GM23338 (cell line): ENCODE measurements around the gene ST6GALNAC3. TPM values are rescaled to one million over a fixed set of nuclear protein-coding genes. Genes with fewer than 3 reads are reported as not detected.

Source experiments
- ATAC-seq: fragments of 200-7000 bp; cut with Tn5 transposase; 3 replicates; pipeline ENCODE4 v1.9.1; 2020
- DNase-seq: peaks from one replicate; pipeline ENCODE4 v3.0.0-alpha.2; 2015; ENCODE audit warnings: low spot score
- H2AFZ ChIP-seq: fragments of 200-600 bp; sonication (generic); 2 replicates; pipeline ENCODE4 v1.8.0; 2016; ENCODE audit warnings: antibody characterized with exemption, mild to moderate bottlenecking, moderate library complexity
- H3F3A ChIP-seq: fragments of 200-600 bp; sonication (generic); replicated peaks from 2 replicates; pipeline ENCODE4 v1.8.0; 2017; ENCODE audit warnings: antibody characterized with exemption, mixed run types, low read depth
- H3K27ac ChIP-seq: fragments of 200-600 bp; sonication (generic); 2 replicates; pipeline ENCODE4 v1.6.1; 2016; ENCODE audit warnings: low read depth
- H3K27me3 ChIP-seq: fragments of 200-600 bp; sonication (generic); 2 replicates; pipeline ENCODE4 v1.8.0; 2016; ENCODE audit warnings: mild to moderate bottlenecking, mixed run types, moderate library complexity; ENCODE audit not compliant: insufficient read depth
- H3K36me3 ChIP-seq: fragments of 200-600 bp; sonication (generic); 2 replicates; pipeline ENCODE4 v1.8.0; 2016; ENCODE audit warnings: mild to moderate bottlenecking; ENCODE audit not compliant: insufficient read depth
- H3K4me1 ChIP-seq: fragments of 200-600 bp; sonication (generic); 2 replicates; pipeline ENCODE4 v1.8.0; 2016; ENCODE audit warnings: mild to moderate bottlenecking, moderate library complexity; ENCODE audit not compliant: insufficient read depth
- H3K4me2 ChIP-seq: fragments of 200-600 bp; sonication (generic); 2 replicates; pipeline ENCODE4 v1.7.1; 2017; ENCODE audit warnings: mixed run types
- H3K4me3 ChIP-seq: fragments of 200-600 bp; sonication (generic); 2 replicates; pipeline ENCODE4 v1.6.1; 2016; ENCODE audit warnings: mixed run types
- H3K79me2 ChIP-seq: fragments of 200-600 bp; sonication (generic); replicated peaks from 2 replicates; pipeline ENCODE4 v1.8.0; 2017; ENCODE audit warnings: mild to moderate bottlenecking; ENCODE audit not compliant: insufficient read depth
- H3K9me2 ChIP-seq: fragments of 200-600 bp; sonication (generic); 2 replicates; pipeline ENCODE4 v1.8.0; 2017; ENCODE audit not compliant: insufficient read depth
- H4K20me1 ChIP-seq: fragments of 200-600 bp; sonication (generic); replicated peaks from 2 replicates; pipeline ENCODE4 v1.8.0; 2017; ENCODE audit warnings: mild to moderate bottlenecking; ENCODE audit not compliant: insufficient read depth
- H3K27ac Mint-ChIP-seq: 2 replicates; pipeline ENCODE4 v1.8.0; 2020; ENCODE audit warnings: inconsistent platforms, mild to moderate bottlenecking, moderate library complexity, mixed read lengths
- H3K27me3 Mint-ChIP-seq: 3 replicates; pipeline ENCODE4 v1.8.0; 2022; ENCODE audit warnings: low read depth, mild to moderate bottlenecking, moderate library complexity, mixed read lengths, inconsistent platforms; ENCODE audit not compliant: insufficient read depth, poor library complexity
- H3K36me3 Mint-ChIP-seq: 3 replicates; pipeline ENCODE4 v1.8.0; 2021; ENCODE audit warnings: low read depth, mild to moderate bottlenecking, inconsistent platforms, moderate library complexity, mixed read lengths
- H3K4me1 Mint-ChIP-seq: 3 replicates; pipeline ENCODE4 v1.8.0; 2020; ENCODE audit warnings: mild to moderate bottlenecking, inconsistent platforms, mixed read lengths
- H3K4me3 Mint-ChIP-seq: 3 replicates; pipeline ENCODE4 v1.8.0; 2021; ENCODE audit warnings: moderate library complexity, mild to moderate bottlenecking, inconsistent platforms, mixed read lengths
- H3K9me3 Mint-ChIP-seq: 3 replicates; pipeline ENCODE4 v1.8.0; 2020; ENCODE audit warnings: moderate library complexity, mild to moderate bottlenecking, inconsistent platforms, mixed read lengths
- CREB1 ChIP-seq: fragments of 250-450 bp; sonication (Bioruptor Pico); IDR thresholded peaks from 2 replicates; pipeline ENCODE4 v1.5.0; 2020; ENCODE audit warnings: low read depth, mild to moderate bottlenecking, moderate library complexity
- EZH2phosphoT487 ChIP-seq: fragments of 200-600 bp; sonication (generic); IDR thresholded peaks from one replicate; pipeline ENCODE4 v1.8.1; 2018; ENCODE audit warnings: antibody characterized with exemption; ENCODE audit not compliant: unreplicated experiment
- JUNB ChIP-seq: IDR thresholded peaks from one replicate; pipeline ENCODE4 v1.6.1; 2016; ENCODE audit warnings: antibody characterized with exemption; ENCODE audit not compliant: unreplicated experiment
- STAT1 ChIP-seq: IDR thresholded peaks from one replicate; pipeline ENCODE4 v1.6.1; 2016; ENCODE audit warnings: antibody characterized with exemption; ENCODE audit not compliant: unreplicated experiment
- polyA plus RNA-seq: library from polyadenylated mRNA; unstranded; fragments of >200 nt; fragmentation: Nextera tagmentation; extraction: Ambion mirVana; gene quantifications from 2 replicates; pipeline ENCODE4 v1.2.1, GENCODE V29; 2016
- total RNA-seq: library from RNA; depleted of rRNA; stranded (reverse); fragments of >200 nt; shearing (Covaris generic); gene quantifications from 2 replicates; pipeline ENCODE4 v1.2.3, GENCODE V29; 2014
- TF ChIP-seq, protein P1 (sequence below), 2 experiments: fragments of 200-600 bp in 1 of 2; sonication (generic) in 1 of 2; conservative IDR thresholded peaks; 2 replicates each; pipeline versions ENCODE4 v1.5.1 to v1.6.1; 2016 to 2017; ENCODE audit warnings: antibody characterized with exemption in 2 of 2, low read depth in 2 of 2, mild to moderate bottlenecking in 2 of 2, moderate library complexity in 1 of 2
- TF ChIP-seq, protein P2 (sequence below): fragments of 250-450 bp; sonication (Bioruptor Pico); IDR thresholded peaks from 2 replicates; pipeline ENCODE4 v1.5.0; 2020; ENCODE audit warnings: mild to moderate bottlenecking, moderate library complexity
- TF ChIP-seq, protein P3 (sequence below): IDR thresholded peaks from 2 replicates; pipeline ENCODE4 v1.6.1; 2016; ENCODE audit warnings: antibody characterized with exemption

The ST6GALNAC3 gene
- total and polyA plus RNA-seq, 2 experiments from 2014 or later, result 4.7 to 11.6 TPM

DNA sequence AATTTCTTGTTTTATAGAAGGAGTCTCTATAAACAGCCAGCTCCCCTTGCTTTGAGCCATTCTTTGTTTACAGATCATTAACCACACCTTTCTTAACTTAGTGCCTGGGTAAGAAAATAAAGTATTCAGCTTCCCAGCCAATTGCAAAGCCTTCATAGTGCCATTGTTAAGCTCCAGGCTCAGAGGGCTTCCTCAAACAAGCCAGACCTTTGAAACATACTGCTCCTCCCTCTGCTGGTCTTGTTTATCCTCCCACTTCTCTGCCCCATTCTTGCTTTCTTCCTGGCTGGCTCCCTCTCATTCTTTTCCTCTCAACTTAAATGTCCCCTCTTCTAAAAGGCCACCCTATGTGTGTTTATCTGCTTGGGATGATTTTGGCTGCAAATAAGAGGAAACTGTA lies 473.4 kb downstream of the ST6GALNAC3 start:
- H3K4me2 ChIP-seq, result no peak overlapping the region
- H2AFZ ChIP-seq, result no peak overlapping the region
- Mint-ChIP-seq H3K27me3 (no peaks in the 10 kb centered on the region), H3K4me1 (peaks cover 19% of the 10 kb centered on the region), H3K36me3 (no peaks in the 10 kb centered on the region), H3K4me3 (no peak overlapping the region), H3K27ac (no peak overlapping the region), H3K9me3 (no peaks in the 10 kb centered on the region)
- no peak overlapping the region for H3K4me3 ChIP-seq
- ATAC-seq (peak; percentile 91), DNase-seq (peak; percentile 60)
- peaks cover 3% of the 10 kb centered on the region; the same call in 1 of the 2 replicates for H3K4me1 ChIP-seq
- H3K79me2 ChIP-seq, result no peaks in the 10 kb centered on the region
- H3K27me3 ChIP-seq, result no peaks in the 10 kb centered on the region
- no peak overlapping the region for H3K27ac ChIP-seq
- TF ChIP-seq CREB1 (CRISPR knock-in tag), result no peak
- TF ChIP-seq, protein P1, sequence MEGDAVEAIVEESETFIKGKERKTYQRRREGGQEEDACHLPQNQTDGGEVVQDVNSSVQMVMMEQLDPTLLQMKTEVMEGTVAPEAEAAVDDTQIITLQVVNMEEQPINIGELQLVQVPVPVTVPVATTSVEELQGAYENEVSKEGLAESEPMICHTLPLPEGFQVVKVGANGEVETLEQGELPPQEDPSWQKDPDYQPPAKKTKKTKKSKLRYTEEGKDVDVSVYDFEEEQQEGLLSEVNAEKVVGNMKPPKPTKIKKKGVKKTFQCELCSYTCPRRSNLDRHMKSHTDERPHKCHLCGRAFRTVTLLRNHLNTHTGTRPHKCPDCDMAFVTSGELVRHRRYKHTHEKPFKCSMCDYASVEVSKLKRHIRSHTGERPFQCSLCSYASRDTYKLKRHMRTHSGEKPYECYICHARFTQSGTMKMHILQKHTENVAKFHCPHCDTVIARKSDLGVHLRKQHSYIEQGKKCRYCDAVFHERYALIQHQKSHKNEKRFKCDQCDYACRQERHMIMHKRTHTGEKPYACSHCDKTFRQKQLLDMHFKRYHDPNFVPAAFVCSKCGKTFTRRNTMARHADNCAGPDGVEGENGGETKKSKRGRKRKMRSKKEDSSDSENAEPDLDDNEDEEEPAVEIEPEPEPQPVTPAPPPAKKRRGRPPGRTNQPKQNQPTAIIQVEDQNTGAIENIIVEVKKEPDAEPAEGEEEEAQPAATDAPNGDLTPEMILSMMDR (conservative IDR thresholded peaks at IDR 0.05; ENCODE audit: low read depth in 2 of 2), result peak; percentile 37 to 52
- H3K36me3 ChIP-seq, result no peaks in the 10 kb centered on the region
- H4K20me1 ChIP-seq, result no peaks in the 10 kb centered on the region
- H3F3A ChIP-seq, result no peaks in the 10 kb centered on the region
- H3K9me2 ChIP-seq, result 0 out of 2 replicates have a peak, but pooled peaks cover 3% of the 10 kb centered on the region

DNA sequence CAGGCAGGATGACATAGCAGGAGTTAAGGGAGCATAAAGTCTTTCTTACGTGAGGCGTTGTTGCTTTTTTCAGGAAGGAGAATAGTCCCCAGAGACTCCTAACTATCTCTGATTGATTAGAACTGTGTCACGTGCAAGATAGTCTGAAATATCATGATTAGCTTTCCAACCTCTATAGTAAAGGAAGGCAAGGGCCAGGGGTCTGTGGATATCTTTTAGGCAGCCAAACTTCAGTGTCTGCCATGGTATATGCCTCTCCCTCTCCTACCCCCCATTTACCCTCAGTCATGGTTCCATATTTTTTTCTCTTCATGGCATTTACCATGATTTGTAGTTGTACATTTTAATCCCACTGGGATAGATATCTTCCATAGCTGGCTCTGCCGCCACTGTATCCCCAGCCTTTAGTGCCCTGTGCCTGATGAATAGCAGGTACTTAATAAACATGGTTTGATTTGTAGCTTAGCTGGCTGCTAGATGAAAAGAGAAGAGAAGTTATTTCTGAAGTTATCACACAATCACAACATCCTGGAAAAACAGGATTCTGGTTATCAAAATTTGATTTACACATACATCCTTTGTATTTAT lies 474.1 kb downstream of the ST6GALNAC3 start:
- Mint-ChIP-seq H3K4me3 (no peak overlapping the region), H3K27ac (no peak overlapping the region), H3K9me3 (no peaks in the 10 kb centered on the region), H3K36me3 (no peaks in the 10 kb centered on the region), H3K4me1 (peaks cover 15% of the 10 kb centered on the region), H3K27me3 (no peaks in the 10 kb centered on the region)
- TF ChIP-seq, protein P2, sequence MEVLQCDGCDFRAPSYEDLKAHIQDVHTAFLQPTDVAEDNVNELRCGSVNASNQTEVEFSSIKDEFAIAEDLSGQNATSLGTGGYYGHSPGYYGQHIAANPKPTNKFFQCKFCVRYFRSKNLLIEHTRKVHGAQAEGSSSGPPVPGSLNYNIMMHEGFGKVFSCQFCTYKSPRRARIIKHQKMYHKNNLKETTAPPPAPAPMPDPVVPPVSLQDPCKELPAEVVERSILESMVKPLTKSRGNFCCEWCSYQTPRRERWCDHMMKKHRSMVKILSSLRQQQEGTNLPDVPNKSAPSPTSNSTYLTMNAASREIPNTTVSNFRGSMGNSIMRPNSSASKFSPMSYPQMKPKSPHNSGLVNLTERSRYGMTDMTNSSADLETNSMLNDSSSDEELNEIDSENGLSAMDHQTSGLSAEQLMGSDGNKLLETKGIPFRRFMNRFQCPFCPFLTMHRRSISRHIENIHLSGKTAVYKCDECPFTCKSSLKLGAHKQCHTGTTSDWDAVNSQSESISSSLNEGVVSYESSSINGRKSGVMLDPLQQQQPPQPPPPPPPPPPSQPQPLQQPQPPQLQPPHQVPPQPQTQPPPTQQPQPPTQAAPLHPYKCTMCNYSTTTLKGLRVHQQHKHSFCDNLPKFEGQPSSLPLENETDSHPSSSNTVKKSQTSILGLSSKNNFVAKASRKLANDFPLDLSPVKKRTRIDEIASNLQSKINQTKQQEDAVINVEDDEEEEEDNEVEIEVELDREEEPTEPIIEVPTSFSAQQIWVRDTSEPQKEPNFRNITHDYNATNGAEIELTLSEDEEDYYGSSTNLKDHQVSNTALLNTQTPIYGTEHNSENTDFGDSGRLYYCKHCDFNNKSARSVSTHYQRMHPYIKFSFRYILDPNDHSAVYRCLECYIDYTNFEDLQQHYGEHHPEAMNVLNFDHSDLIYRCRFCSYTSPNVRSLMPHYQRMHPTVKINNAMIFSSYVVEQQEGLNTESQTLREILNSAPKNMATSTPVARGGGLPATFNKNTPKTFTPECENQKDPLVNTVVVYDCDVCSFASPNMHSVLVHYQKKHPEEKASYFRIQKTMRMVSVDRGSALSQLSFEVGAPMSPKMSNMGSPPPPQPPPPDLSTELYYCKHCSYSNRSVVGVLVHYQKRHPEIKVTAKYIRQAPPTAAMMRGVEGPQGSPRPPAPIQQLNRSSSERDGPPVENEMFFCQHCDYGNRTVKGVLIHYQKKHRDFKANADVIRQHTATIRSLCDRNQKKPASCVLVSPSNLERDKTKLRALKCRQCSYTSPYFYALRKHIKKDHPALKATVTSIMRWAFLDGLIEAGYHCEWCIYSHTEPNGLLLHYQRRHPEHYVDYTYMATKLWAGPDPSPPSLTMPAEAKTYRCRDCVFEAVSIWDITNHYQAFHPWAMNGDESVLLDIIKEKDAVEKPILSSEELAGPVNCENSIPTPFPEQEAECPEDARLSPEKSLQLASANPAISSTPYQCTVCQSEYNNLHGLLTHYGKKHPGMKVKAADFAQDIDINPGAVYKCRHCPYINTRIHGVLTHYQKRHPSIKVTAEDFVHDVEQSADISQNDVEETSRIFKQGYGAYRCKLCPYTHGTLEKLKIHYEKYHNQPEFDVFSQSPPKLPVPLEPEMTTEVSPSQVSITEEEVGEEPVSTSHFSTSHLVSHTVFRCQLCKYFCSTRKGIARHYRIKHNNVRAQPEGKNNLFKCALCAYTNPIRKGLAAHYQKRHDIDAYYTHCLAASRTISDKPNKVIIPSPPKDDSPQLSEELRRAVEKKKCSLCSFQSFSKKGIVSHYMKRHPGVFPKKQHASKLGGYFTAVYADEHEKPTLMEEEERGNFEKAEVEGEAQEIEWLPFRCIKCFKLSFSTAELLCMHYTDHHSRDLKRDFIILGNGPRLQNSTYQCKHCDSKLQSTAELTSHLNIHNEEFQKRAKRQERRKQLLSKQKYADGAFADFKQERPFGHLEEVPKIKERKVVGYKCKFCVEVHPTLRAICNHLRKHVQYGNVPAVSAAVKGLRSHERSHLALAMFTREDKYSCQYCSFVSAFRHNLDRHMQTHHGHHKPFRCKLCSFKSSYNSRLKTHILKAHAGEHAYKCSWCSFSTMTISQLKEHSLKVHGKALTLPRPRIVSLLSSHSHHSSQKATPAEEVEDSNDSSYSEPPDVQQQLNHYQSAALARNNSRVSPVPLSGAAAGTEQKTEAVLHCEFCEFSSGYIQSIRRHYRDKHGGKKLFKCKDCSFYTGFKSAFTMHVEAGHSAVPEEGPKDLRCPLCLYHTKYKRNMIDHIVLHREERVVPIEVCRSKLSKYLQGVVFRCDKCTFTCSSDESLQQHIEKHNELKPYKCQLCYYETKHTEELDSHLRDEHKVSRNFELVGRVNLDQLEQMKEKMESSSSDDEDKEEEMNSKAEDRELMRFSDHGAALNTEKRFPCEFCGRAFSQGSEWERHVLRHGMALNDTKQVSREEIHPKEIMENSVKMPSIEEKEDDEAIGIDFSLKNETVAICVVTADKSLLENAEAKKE (CRISPR knock-in tag), result no peak
- TF ChIP-seq JUNB, result no peak
- no peak for TF ChIP-seq STAT1
- TF ChIP-seq, protein P3, sequence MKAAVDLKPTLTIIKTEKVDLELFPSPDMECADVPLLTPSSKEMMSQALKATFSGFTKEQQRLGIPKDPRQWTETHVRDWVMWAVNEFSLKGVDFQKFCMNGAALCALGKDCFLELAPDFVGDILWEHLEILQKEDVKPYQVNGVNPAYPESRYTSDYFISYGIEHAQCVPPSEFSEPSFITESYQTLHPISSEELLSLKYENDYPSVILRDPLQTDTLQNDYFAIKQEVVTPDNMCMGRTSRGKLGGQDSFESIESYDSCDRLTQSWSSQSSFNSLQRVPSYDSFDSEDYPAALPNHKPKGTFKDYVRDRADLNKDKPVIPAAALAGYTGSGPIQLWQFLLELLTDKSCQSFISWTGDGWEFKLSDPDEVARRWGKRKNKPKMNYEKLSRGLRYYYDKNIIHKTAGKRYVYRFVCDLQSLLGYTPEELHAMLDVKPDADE, result no peak
- TF ChIP-seq, protein P1 (conservative IDR thresholded peaks at IDR 0.05; ENCODE audit: low read depth in 2 of 2), result no peak
- TF ChIP-seq EZH2phosphoT487, result no peak
- H4K20me1 ChIP-seq, result no peaks in the 10 kb centered on the region
- no peak overlapping the region for H2AFZ ChIP-seq
- H3K27me3 ChIP-seq, result no peaks in the 10 kb centered on the region
- H3K9me2 ChIP-seq, result 0 out of 2 replicates have a peak, but pooled peaks cover 3% of the 10 kb centered on the region
- peaks cover 3% of the 10 kb centered on the region; the same call in 1 of the 2 replicates for H3K4me1 ChIP-seq
- H3F3A ChIP-seq, result no peaks in the 10 kb centered on the region
- no peak overlapping the region for H3K27ac ChIP-seq
- no peak overlapping the region for H3K4me3 ChIP-seq
- DNase-seq, result no peak
- H3K79me2 ChIP-seq, result no peaks in the 10 kb centered on the region
- H3K36me3 ChIP-seq, result no peaks in the 10 kb centered on the region
- ATAC-seq, result no peak
- H3K4me2 ChIP-seq, result no peak overlapping the region
